ENCODE data around the gene C10orf90.
A peak's percentile ranks its signal among the peaks of the same experiment; 100 is the strongest.

C10orf90 gene

DNA sequence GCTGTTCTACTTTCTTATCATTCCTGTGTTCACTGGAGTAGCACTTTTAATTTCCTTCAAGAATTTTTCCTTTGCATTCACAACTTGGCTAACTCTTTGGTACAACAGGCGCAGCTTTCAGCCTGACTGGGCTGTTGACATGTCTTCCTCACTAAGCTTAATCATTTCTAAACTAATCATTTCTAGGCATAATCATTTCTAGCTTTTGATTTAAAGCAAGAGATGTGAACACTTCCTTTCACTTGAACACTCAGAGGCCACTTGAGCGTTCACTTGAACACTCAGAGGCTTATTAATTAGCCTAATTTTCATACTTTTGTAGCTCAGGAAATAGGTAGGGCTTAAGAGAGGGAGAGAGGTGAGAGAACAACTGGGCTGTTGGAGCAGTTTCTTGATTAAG lies 15.9 kb downstream of the C10orf90 start:
- TF ChIP-seq EP300 (IDR thresholded peaks at IDR 0.05; ENCODE audit: borderline replicate concordance): no peak
- TF ChIP-seq, protein P1, sequence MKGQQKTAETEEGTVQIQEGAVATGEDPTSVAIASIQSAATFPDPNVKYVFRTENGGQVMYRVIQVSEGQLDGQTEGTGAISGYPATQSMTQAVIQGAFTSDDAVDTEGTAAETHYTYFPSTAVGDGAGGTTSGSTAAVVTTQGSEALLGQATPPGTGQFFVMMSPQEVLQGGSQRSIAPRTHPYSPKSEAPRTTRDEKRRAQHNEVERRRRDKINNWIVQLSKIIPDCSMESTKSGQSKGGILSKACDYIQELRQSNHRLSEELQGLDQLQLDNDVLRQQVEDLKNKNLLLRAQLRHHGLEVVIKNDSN (IDR thresholded peaks at IDR 0.05): no peak
- no peak for TF ChIP-seq CEBPB (IDR thresholded peaks at IDR 0.05)
- no peak for TF ChIP-seq ZBTB7A (IDR thresholded peaks at IDR 0.05; ENCODE audit: low read depth)
- TF ChIP-seq, protein P2, sequence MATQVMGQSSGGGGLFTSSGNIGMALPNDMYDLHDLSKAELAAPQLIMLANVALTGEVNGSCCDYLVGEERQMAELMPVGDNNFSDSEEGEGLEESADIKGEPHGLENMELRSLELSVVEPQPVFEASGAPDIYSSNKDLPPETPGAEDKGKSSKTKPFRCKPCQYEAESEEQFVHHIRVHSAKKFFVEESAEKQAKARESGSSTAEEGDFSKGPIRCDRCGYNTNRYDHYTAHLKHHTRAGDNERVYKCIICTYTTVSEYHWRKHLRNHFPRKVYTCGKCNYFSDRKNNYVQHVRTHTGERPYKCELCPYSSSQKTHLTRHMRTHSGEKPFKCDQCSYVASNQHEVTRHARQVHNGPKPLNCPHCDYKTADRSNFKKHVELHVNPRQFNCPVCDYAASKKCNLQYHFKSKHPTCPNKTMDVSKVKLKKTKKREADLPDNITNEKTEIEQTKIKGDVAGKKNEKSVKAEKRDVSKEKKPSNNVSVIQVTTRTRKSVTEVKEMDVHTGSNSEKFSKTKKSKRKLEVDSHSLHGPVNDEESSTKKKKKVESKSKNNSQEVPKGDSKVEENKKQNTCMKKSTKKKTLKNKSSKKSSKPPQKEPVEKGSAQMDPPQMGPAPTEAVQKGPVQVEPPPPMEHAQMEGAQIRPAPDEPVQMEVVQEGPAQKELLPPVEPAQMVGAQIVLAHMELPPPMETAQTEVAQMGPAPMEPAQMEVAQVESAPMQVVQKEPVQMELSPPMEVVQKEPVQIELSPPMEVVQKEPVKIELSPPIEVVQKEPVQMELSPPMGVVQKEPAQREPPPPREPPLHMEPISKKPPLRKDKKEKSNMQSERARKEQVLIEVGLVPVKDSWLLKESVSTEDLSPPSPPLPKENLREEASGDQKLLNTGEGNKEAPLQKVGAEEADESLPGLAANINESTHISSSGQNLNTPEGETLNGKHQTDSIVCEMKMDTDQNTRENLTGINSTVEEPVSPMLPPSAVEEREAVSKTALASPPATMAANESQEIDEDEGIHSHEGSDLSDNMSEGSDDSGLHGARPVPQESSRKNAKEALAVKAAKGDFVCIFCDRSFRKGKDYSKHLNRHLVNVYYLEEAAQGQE (IDR thresholded peaks at IDR 0.05; ENCODE audit: low read depth): no peak
- TF ChIP-seq TCF12 (IDR thresholded peaks at IDR 0.05; ENCODE audit: low read depth): no peak
- TF ChIP-seq CREB1 (IDR thresholded peaks at IDR 0.05; ENCODE audit: low read depth): no peak
- no peak for TF ChIP-seq TAF1 (IDR thresholded peaks at IDR 0.05; ENCODE audit: low read depth)
- TF ChIP-seq NFIC (IDR thresholded peaks at IDR 0.05): no peak
- TF ChIP-seq, protein P3, sequence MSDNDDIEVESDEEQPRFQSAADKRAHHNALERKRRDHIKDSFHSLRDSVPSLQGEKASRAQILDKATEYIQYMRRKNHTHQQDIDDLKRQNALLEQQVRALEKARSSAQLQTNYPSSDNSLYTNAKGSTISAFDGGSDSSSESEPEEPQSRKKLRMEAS (IDR thresholded peaks at IDR 0.05): no peak
- TF ChIP-seq EGR1 (IDR thresholded peaks at IDR 0.05): no peak
- no peak for TF ChIP-seq RAD21 (IDR thresholded peaks at IDR 0.05; ENCODE audit: low read depth)

DNA sequence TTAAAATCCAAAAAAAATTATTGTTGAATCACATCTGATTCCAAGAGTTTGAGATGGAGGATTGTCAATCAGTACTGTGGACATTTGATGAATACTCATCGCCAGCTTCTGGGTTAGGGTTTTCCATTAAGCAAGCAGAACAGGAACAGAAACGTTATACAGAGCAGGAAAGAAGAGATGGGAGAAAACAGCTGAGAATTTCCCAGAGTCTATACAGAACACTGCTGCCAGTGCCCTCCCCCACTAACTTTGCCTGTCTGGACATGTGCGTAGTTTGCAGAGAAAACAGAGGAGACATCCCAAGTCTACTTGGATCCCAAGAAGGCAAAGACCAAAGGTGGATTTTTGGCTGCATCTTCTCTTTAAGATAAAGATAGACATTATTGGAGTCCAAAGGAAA lies 19.0 kb downstream of the C10orf90 start:
- TF ChIP-seq YY1 (IDR thresholded peaks at IDR 0.05; ENCODE audit: low read depth) (no peak), TCF12 (IDR thresholded peaks at IDR 0.05; ENCODE audit: low read depth) (no peak), EGR1 (IDR thresholded peaks at IDR 0.05) (no peak), CREB1 (IDR thresholded peaks at IDR 0.05; ENCODE audit: low read depth) (no peak)

DNA sequence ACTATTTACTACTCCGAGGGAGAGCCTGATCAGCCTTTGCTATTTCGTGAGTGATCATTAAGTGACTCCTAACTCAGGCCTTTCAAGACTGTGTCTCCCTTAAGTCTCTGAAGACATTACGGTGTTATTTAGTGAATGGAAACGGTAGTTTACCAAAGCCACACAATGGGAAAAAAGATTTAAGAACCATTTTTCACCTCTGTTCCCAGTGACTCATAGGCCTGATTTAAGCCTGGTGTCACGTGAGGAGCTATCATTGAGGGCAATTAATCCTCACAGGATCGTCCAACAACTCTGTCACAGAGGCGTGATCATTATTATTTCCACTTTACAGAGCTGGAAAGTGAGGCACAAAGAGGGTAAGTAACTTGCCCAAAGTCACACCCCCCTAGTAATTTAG lies 20.3 kb downstream of the C10orf90 start:
- TF ChIP-seq, protein P2 (IDR thresholded peaks at IDR 0.05; ENCODE audit: low read depth): no peak
- TF ChIP-seq ZBTB7A (IDR thresholded peaks at IDR 0.05; ENCODE audit: low read depth): no peak
- TF ChIP-seq, protein P1 (IDR thresholded peaks at IDR 0.05): peak; percentile 21; the same call in 1 of the 2 replicates

DNA sequence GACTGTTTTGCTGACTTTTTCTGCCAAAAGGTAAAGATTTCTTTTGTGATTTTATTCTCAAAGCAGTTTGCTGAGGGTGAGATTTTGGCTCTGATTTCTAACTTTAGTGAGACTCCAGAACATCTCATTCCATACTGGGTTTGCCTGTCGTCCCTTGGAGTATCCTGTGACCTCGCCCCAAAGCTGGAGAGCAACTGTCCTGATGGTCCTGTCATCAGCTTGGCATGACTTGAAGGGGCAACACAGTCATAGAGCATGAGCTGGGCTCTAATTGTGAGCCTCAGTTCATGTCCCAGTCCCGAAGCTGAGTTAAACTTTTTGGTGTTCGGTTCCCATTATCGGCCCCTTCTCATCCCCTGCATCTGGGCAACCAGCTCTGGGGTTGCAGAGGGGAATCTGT lies 23.4 kb downstream of the C10orf90 start:
- TF ChIP-seq EGR1 (IDR thresholded peaks at IDR 0.05) (no peak), TCF12 (IDR thresholded peaks at IDR 0.05; ENCODE audit: low read depth) (no peak), ZBTB7A (IDR thresholded peaks at IDR 0.05; ENCODE audit: low read depth) (no peak), NFIC (IDR thresholded peaks at IDR 0.05) (no peak), FOXM1 (IDR thresholded peaks at IDR 0.05; ENCODE audit: borderline replicate concordance, low read depth) (no peak), TAF1 (IDR thresholded peaks at IDR 0.05; ENCODE audit: low read depth) (no peak), TEAD4 (IDR thresholded peaks at IDR 0.05) (no peak), CEBPB (IDR thresholded peaks at IDR 0.05) (no peak), CREB1 (IDR thresholded peaks at IDR 0.05; ENCODE audit: low read depth) (no peak), YY1 (IDR thresholded peaks at IDR 0.05; ENCODE audit: low read depth) (no peak), RAD21 (IDR thresholded peaks at IDR 0.05; ENCODE audit: low read depth) (no peak), EP300 (IDR thresholded peaks at IDR 0.05; ENCODE audit: borderline replicate concordance) (no peak)
- TF ChIP-seq, protein P1 (IDR thresholded peaks at IDR 0.05): no peak
- TF ChIP-seq, protein P2 (IDR thresholded peaks at IDR 0.05; ENCODE audit: low read depth): no peak
- TF ChIP-seq, protein P3 (IDR thresholded peaks at IDR 0.05): no peak

DNA sequence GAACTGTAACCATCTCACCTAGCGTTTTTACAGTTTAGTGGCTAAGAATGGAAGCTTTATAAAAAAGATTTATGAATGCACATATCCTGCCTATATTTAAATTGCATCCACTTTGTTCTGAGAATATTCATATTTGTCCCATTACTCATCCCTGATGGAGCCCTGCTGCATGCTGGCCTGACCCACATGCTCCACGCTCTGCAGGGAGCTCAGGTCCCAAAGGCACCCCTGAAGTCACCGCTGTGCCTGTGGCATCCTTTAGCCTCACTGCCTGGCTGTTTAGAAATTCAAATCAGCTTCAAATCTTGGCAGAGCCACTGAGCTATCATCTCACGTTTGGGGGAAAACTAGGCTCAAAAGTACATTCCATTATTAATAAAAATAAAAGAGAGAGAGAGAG lies 24.4 kb downstream of the C10orf90 start:
- TF ChIP-seq RAD21 (IDR thresholded peaks at IDR 0.05; ENCODE audit: low read depth): no peak
- no peak for TF ChIP-seq NFIC (IDR thresholded peaks at IDR 0.05)
- TF ChIP-seq YY1 (IDR thresholded peaks at IDR 0.05; ENCODE audit: low read depth): no peak
- no peak for TF ChIP-seq ZBTB7A (IDR thresholded peaks at IDR 0.05; ENCODE audit: low read depth)
- no peak for TF ChIP-seq CREB1 (IDR thresholded peaks at IDR 0.05; ENCODE audit: low read depth)
- TF ChIP-seq, protein P3 (IDR thresholded peaks at IDR 0.05): no peak
- TF ChIP-seq TCF12 (IDR thresholded peaks at IDR 0.05; ENCODE audit: low read depth): no peak
- TF ChIP-seq TEAD4 (IDR thresholded peaks at IDR 0.05): no peak
- TF ChIP-seq, protein P2 (IDR thresholded peaks at IDR 0.05; ENCODE audit: low read depth): no peak
- TF ChIP-seq EP300 (IDR thresholded peaks at IDR 0.05; ENCODE audit: borderline replicate concordance): no peak
- no peak for TF ChIP-seq TAF1 (IDR thresholded peaks at IDR 0.05; ENCODE audit: low read depth)
- no peak for TF ChIP-seq FOXM1 (IDR thresholded peaks at IDR 0.05; ENCODE audit: borderline replicate concordance, low read depth)
- TF ChIP-seq CEBPB (IDR thresholded peaks at IDR 0.05): no peak
- no peak for TF ChIP-seq EGR1 (IDR thresholded peaks at IDR 0.05)
- TF ChIP-seq, protein P1 (IDR thresholded peaks at IDR 0.05): no peak

Data from Ishikawa (cell line).